ENCODE measurements around the gene APOBR. TPM values are rescaled to one million over a fixed set of nuclear protein-coding genes. Genes with fewer than 3 reads are reported as not detected.

Gene APOBR
- total and polyA plus RNA-seq, 2 of the 13 experiments (the other 11 are each of a cell fraction or from before 2014, with no cell fraction given) = 0.03 TPM; not detected in 1

- 0 out of 2 replicates have a peak, but pooled peaks have one; percentile 80 for TF ChIP-seq ZNF512B (CRISPR knock-in tag; IDR thresholded peaks at IDR 0.05; ENCODE audit: borderline replicate concordance)
- TF ChIP-seq ZNF747 (CRISPR knock-in tag; IDR thresholded peaks at IDR 0.05; ENCODE audit: borderline replicate concordance) = no peak
- peak; percentile 56; the same call in 1 of the 2 replicates for TF ChIP-seq ARNT2 (CRISPR knock-in tag; IDR thresholded peaks at IDR 0.05; ENCODE audit: low read depth)
- peak; percentile 71; the same call in 1 of the 2 replicates for TF ChIP-seq POGK (CRISPR knock-in tag; conservative IDR thresholded peaks at IDR 0.05)
- TF ChIP-seq HNF4A (CRISPR knock-in tag; IDR thresholded peaks at IDR 0.05) = peak; percentile 99
- TF ChIP-seq HCFC1 (IDR thresholded peaks at IDR 0.05; ENCODE audit: low read depth, low read length) = no peak
- peak; percentile 72; the same call in 1 of the 2 replicates for TF ChIP-seq ZNF543 (CRISPR knock-in tag; IDR thresholded peaks at IDR 0.05)
- no peak for TF ChIP-seq ZC3H4 (CRISPR knock-in tag; IDR thresholded peaks at IDR 0.05; ENCODE audit: borderline replicate concordance)
- TF ChIP-seq MXD4 (CRISPR knock-in tag; IDR thresholded peaks at IDR 0.05) = peak; percentile 36; the same call in 1 of the 2 replicates
- TF ChIP-seq ATF4 (CRISPR knock-in tag; IDR thresholded peaks at IDR 0.05) = peak in 1 of 2 experiments; percentile 79; a peak in 1 of 4 replicates
- no peak for TF ChIP-seq NPAS2 (CRISPR knock-in tag; IDR thresholded peaks at IDR 0.05; ENCODE audit: borderline replicate concordance)
- TF ChIP-seq KLF6 (CRISPR knock-in tag; IDR thresholded peaks at IDR 0.05) = peak; percentile 76
- peak; percentile 100 for TF ChIP-seq ZNF770 (CRISPR knock-in tag; IDR thresholded peaks at IDR 0.05)
- TF ChIP-seq ZNF710 (CRISPR knock-in tag; IDR thresholded peaks at IDR 0.05; ENCODE audit: borderline replicate concordance) = peak; percentile 100
- TF ChIP-seq TOPORS (CRISPR knock-in tag; IDR thresholded peaks at IDR 0.05) = 0 out of 2 replicates have a peak, but pooled peaks have one; percentile 46
- TF ChIP-seq ZKSCAN8 (CRISPR knock-in tag; IDR thresholded peaks at IDR 0.05; ENCODE audit: borderline replicate concordance) = peak; percentile 95
- TF ChIP-seq SMAD1 (CRISPR knock-in tag; IDR thresholded peaks at IDR 0.05; ENCODE audit: borderline replicate concordance, low read depth) = no peak; the same call in 1 of the 2 replicates
- no peak for TF ChIP-seq XBP1 (CRISPR knock-in tag; IDR thresholded peaks at IDR 0.05)
Measured at GRCh38 chr16:28526201-28527099, 32.0 kb downstream of the APOBR start (continued).

All from HepG2 (cell line).